Naive thymus-derived CD4-positive, alpha-beta T cell (primary cell): Measurements from ENCODE around the gene DCAF8L2. TPM values are rescaled to one million over a fixed set of nuclear protein-coding genes. Genes with fewer than 3 reads are reported as not detected.
"Not testable (repeated sequence)": the region's sequence is repeated elsewhere in the genome, so short reads cannot be mapped to it uniquely, and the experiment has no call there.

Experiments
- ATAC-seq: fragments of 150-1000 bp; cut with Tn5 transposase; 2 replicates; pipeline ENCODE4 v1.10.0; 2021; ENCODE audit warnings: mild to moderate bottlenecking, moderate library complexity
- CTCF ChIA-PET: fragments of 350-600 bp; sonication (Branson Sonifier 250); formaldehyde crosslinking; loops from one replicate; lab custom pipeline; 2021; ENCODE audit warnings: antibody characterized with exemption; lab: Charles Lee
- POLR2A ChIA-PET: fragments of 350-600 bp; sonication (Branson Sonifier 250); formaldehyde crosslinking; loops from one replicate; lab custom pipeline; 2021; ENCODE audit warnings: antibody characterized with exemption, inconsistent platforms; lab: Charles Lee
- DNase-seq, 9 donors: peaks; one replicate each; pipeline versions ENCODE4 v3.0.0 to v3.0.0-alpha.2; 2020 to 2022; ENCODE audit warnings: mixed read lengths in 1 of 9
- H3K27ac ChIP-seq: one replicate; pipeline ENCODE4 v1.7.0; 2013; ENCODE audit warnings: mild to moderate bottlenecking, low read depth, low read length, moderate library complexity
- H3K27me3 ChIP-seq, 2 donors: one replicate each; pipeline ENCODE4 v1.7.0; 2013; ENCODE audit warnings: low read length in 2 of 2, mild to moderate bottlenecking in 2 of 2, moderate library complexity in 2 of 2; ENCODE audit not compliant: control insufficient read depth in 2 of 2, insufficient read depth in 2 of 2
- H3K36me3 ChIP-seq, 3 experiments: 1 replicate in 2 of 3; 2 replicates in 1 of 3; pipeline ENCODE4 v1.7.0; 2013; ENCODE audit warnings: low read length in 3 of 3, mild to moderate bottlenecking in 3 of 3, moderate library complexity in 1 of 3; ENCODE audit not compliant: insufficient read depth in 3 of 3, control insufficient read depth in 2 of 3
- H3K4me1 ChIP-seq, 2 donors: one replicate each; pipeline ENCODE4 v1.7.0; 2013; ENCODE audit warnings: low read length in 2 of 2, mild to moderate bottlenecking in 2 of 2, moderate library complexity in 1 of 2; ENCODE audit not compliant: control insufficient read depth in 2 of 2, insufficient read depth in 2 of 2
- H3K4me3 ChIP-seq: 2 replicates; pipeline ENCODE4 v1.7.0; 2013; ENCODE audit warnings: mild to moderate bottlenecking, low read length
- H3K9me3 ChIP-seq, 3 experiments: 1 replicate in 2 of 3; 2 replicates in 1 of 3; pipeline ENCODE4 v1.7.0; 2013; ENCODE audit warnings: low read length in 3 of 3; ENCODE audit not compliant: control insufficient read depth in 2 of 3
- H3K27ac Mint-ChIP-seq, 9 donors: one replicate each; pipeline ENCODE4 v1.8.0; 2020 to 2022; ENCODE audit warnings: mixed read lengths in 9 of 9, mild to moderate bottlenecking in 8 of 9, moderate library complexity in 5 of 9, inconsistent platforms in 2 of 9
- H3K27me3 Mint-ChIP-seq, 5 donors: one replicate each; pipeline ENCODE4 v1.8.0; 2021 to 2022; ENCODE audit warnings: mixed read lengths in 5 of 5, mild to moderate bottlenecking in 1 of 5
- H3K36me3 Mint-ChIP-seq, 5 donors: one replicate each; pipeline ENCODE4 v1.8.0; 2020 to 2022; ENCODE audit warnings: mixed read lengths in 5 of 5, mild to moderate bottlenecking in 3 of 5, inconsistent platforms in 1 of 5
- H3K4me1 Mint-ChIP-seq, 7 donors: one replicate each; pipeline ENCODE4 v1.8.0; 2020 to 2022; ENCODE audit warnings: mixed read lengths in 7 of 7, mild to moderate bottlenecking in 3 of 7, inconsistent platforms in 1 of 7
- H3K4me3 Mint-ChIP-seq, 10 donors: one replicate each; pipeline ENCODE4 v1.8.0; 2020 to 2022; ENCODE audit warnings: mild to moderate bottlenecking in 10 of 10, mixed read lengths in 10 of 10, moderate library complexity in 6 of 10, inconsistent platforms in 2 of 10
- H3K9me3 Mint-ChIP-seq, 11 donors: one replicate each; pipeline ENCODE4 v1.8.0; 2020 to 2022; ENCODE audit warnings: mixed read lengths in 11 of 11, mild to moderate bottlenecking in 4 of 11, inconsistent platforms in 1 of 11, moderate library complexity in 1 of 11
- intact Hi-C, 2 donors: fragments of 100-400 bp; cut with micrococcal nuclease; formaldehyde crosslinking; loops; one replicate each; pipeline ENCODE4 v1.15.1; 2023
- polyA plus RNA-seq, 2 donors: library from polyadenylated mRNA; unstranded; fragments of 300-500 nt; fragmentation: Illumina TruSeq; gene quantifications; one replicate each; pipeline ENCODE4 v1.2.3, GENCODE V29; 2021
- total RNA-seq, 6 experiments: library from RNA in 5 of 6; stranded (reverse) in 5 of 6; gene quantifications; 1 replicate in 5 of 6; 2 replicates in 1 of 6; pipeline ENCODE4 v1.2.3 and lab custom pipeline; 2021 to 2026

Gene DCAF8L2
- total RNA-seq = not detected
- polyA plus RNA-seq = not detected
- total RNA-seq (lab: John Stamatoyannopoulos, UW) = not detected

GRCh38 chrX:27590044-27590443, at the start of gene DCAF8L2:
TSS of gene DCAF8L2 (plus strand) at chrX:27590344. CDS start at chrX:27746896, 156,552 bp downstream.
- H3K27ac Mint-ChIP-seq = no peak within 1 kb of the TSS
- Histone ChIP-seq H3K36me3 (no peaks in the 10 kb centered on the region), H3K4me3 (no peak within 1 kb of the TSS), H3K4me1 (no peaks in the 10 kb centered on the region), H3K27ac (no peak within 1 kb of the TSS), H3K27me3 (no peaks in the 10 kb centered on the region), H3K9me3 (no peaks in the 10 kb centered on the region)
- no peak within 1 kb of the TSS for H3K4me3 Mint-ChIP-seq
- intact Hi-C loops = no loop called here
- ChIA-PET POLR2A (no interaction called here), CTCF (no interaction called here)
- peaks cover 0 to 10% (median 3%) of the 10 kb centered on the region in 11 donors for H3K9me3 Mint-ChIP-seq
- no peak for ATAC-seq
- H3K36me3 Mint-ChIP-seq = no peaks in the 10 kb centered on the region
- no peaks in the 10 kb centered on the region for H3K27me3 Mint-ChIP-seq
- no peak for DNase-seq
- H3K4me1 Mint-ChIP-seq = no peaks in the 10 kb centered on the region

GRCh38 chrX:27541161-27541560, 49.0 kb upstream of the DCAF8L2 start:
- DNase-seq, H3K36me3 Mint-ChIP-seq, H3K36me3 ChIP-seq, H3K27ac ChIP-seq, POLR2A ChIA-PET, H3K9me3 Mint-ChIP-seq, H3K27me3 ChIP-seq, H3K27me3 Mint-ChIP-seq, H3K4me1 Mint-ChIP-seq, CTCF ChIA-PET, H3K9me3 ChIP-seq, H3K4me3 Mint-ChIP-seq, H3K4me3 ChIP-seq, intact Hi-C loops, H3K27ac Mint-ChIP-seq, ATAC-seq, H3K4me1 ChIP-seq: not testable (repeated sequence)

GRCh38 chrX:27548624-27549023, 41.5 kb upstream of the DCAF8L2 start:
- ATAC-seq (no peak), DNase-seq (no peak)
- ChIA-PET CTCF (no interaction called here), POLR2A (no interaction called here)
- H3K27me3 ChIP-seq = no peaks in the 10 kb centered on the region
- peaks cover 0 to 7% (median 2%) of the 10 kb centered on the region in 11 donors for H3K9me3 Mint-ChIP-seq
- H3K4me3 Mint-ChIP-seq = no peak overlapping the region
- no peak overlapping the region for H3K27ac ChIP-seq
- no peak overlapping the region for H3K4me3 ChIP-seq
- H3K27ac Mint-ChIP-seq = no peak overlapping the region
- no peaks in the 10 kb centered on the region for H3K27me3 Mint-ChIP-seq
- no peaks in the 10 kb centered on the region for H3K36me3 ChIP-seq
- H3K36me3 Mint-ChIP-seq = no peaks in the 10 kb centered on the region
- no peaks in the 10 kb centered on the region for H3K4me1 Mint-ChIP-seq
- H3K4me1 ChIP-seq = no peaks in the 10 kb centered on the region
- H3K9me3 ChIP-seq = no peaks in the 10 kb centered on the region
- intact Hi-C loops = no loop called here

GRCh38 chrX:27549688-27550087, 40.5 kb upstream of the DCAF8L2 start:
- POLR2A ChIA-PET = no interaction called here
- Histone ChIP-seq H3K4me1 (no peaks in the 10 kb centered on the region), H3K36me3 (no peaks in the 10 kb centered on the region), H3K4me3 (no peak overlapping the region), H3K9me3 (no peaks in the 10 kb centered on the region), H3K27me3 (no peaks in the 10 kb centered on the region), H3K27ac (no peak overlapping the region)
- Mint-ChIP-seq H3K4me3 (no peak overlapping the region), H3K9me3 (peaks cover 0 to 7% (median 2%) of the 10 kb centered on the region in 11 donors), H3K36me3 (no peaks in the 10 kb centered on the region), H3K27ac (no peak overlapping the region), H3K4me1 (no peaks in the 10 kb centered on the region), H3K27me3 (no peaks in the 10 kb centered on the region)
- DNase-seq (no peak), ATAC-seq (no peak)
- intact Hi-C loops = no loop called here
- CTCF ChIA-PET = no interaction called here

- H3K4me1 Mint-ChIP-seq = no peaks in the 10 kb centered on the region
- ChIA-PET CTCF (no interaction called here), POLR2A (no interaction called here)
- no peaks in the 10 kb centered on the region for H3K9me3 ChIP-seq
- no peaks in the 10 kb centered on the region for H3K36me3 ChIP-seq
- no peaks in the 10 kb centered on the region for H3K4me1 ChIP-seq
- no peak for ATAC-seq
- H3K27me3 Mint-ChIP-seq = no peaks in the 10 kb centered on the region
- no peaks in the 10 kb centered on the region for H3K27me3 ChIP-seq
- H3K36me3 Mint-ChIP-seq = no peaks in the 10 kb centered on the region
- intact Hi-C loops = no loop called here
- H3K4me3 ChIP-seq = no peak overlapping the region
- no peak for DNase-seq
- no peak overlapping the region for H3K4me3 Mint-ChIP-seq
- H3K27ac ChIP-seq = no peak overlapping the region
- H3K9me3 Mint-ChIP-seq = peaks cover 0 to 5% (median 0%) of the 10 kb centered on the region in 11 donors
- H3K27ac Mint-ChIP-seq = no peak overlapping the region
Observed at GRCh38 chrX:27555514-27555913, 34.6 kb upstream of the DCAF8L2 start.

- H3K4me1 ChIP-seq = no peaks in the 10 kb centered on the region
- no peak overlapping the region for H3K27ac ChIP-seq
- no peak overlapping the region for H3K27ac Mint-ChIP-seq
- H3K9me3 Mint-ChIP-seq = peaks cover 0 to 4% (median 0%) of the 10 kb centered on the region in 11 donors
- H3K4me1 Mint-ChIP-seq = no peaks in the 10 kb centered on the region
- no peak overlapping the region for H3K4me3 Mint-ChIP-seq
- H3K27me3 ChIP-seq = no peaks in the 10 kb centered on the region
- ChIA-PET POLR2A (no interaction called here), CTCF (no interaction called here)
- ATAC-seq (no peak), DNase-seq (no peak)
- H3K36me3 Mint-ChIP-seq = no peaks in the 10 kb centered on the region
- no peaks in the 10 kb centered on the region for H3K36me3 ChIP-seq
- intact Hi-C loops = no loop called here
- H3K4me3 ChIP-seq = no peak overlapping the region
- H3K9me3 ChIP-seq = no peaks in the 10 kb centered on the region
- H3K27me3 Mint-ChIP-seq = no peaks in the 10 kb centered on the region
Observed at GRCh38 chrX:27565992-27566391, 24.2 kb upstream of the DCAF8L2 start.

DNA sequence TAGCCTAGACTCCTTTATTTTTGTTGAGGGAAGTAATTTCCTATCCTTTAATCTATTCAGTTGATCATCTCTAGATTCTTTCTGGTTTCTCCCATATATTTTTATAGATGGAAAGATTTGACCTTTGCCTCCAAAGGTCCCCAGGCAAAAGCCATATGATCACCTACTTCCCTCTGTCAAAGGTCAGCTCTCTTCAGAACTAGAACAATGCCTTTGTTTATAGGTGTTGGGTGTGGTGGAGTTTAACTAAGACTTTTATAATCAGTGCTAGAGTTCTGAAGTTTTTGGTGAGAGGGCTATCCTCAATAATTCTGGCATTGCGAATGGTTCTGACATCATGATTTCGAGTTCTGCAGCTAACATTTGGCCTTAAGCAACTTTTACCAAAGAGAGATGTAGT, 19.0 kb upstream of the DCAF8L2 start:
- H3K36me3 ChIP-seq = no peaks in the 10 kb centered on the region
- H3K4me1 Mint-ChIP-seq = no peaks in the 10 kb centered on the region
- intact Hi-C loops = no loop called here
- H3K4me1 ChIP-seq = no peaks in the 10 kb centered on the region
- no peaks in the 10 kb centered on the region for H3K27me3 ChIP-seq
- no peak overlapping the region for H3K27ac Mint-ChIP-seq
- ATAC-seq (no peak), DNase-seq (no peak)
- ChIA-PET CTCF (no interaction called here), POLR2A (no interaction called here)
- H3K9me3 ChIP-seq = no peaks in the 10 kb centered on the region
- H3K27ac ChIP-seq = no peak overlapping the region
- peaks cover 0 to 3% (median 0%) of the 10 kb centered on the region in 11 donors for H3K9me3 Mint-ChIP-seq
- H3K4me3 ChIP-seq = no peak overlapping the region
- H3K4me3 Mint-ChIP-seq = no peak overlapping the region
- H3K36me3 Mint-ChIP-seq = no peaks in the 10 kb centered on the region
- H3K27me3 Mint-ChIP-seq = no peaks in the 10 kb centered on the region
